ENCODE results near the gene NHSL2. TPM values are rescaled to one million over a fixed set of nuclear protein-coding genes. Genes with fewer than 3 reads are reported as not detected.

NHSL2 gene
- total RNA-seq, 1 donor from 2014 or later: 4.0 TPM

- Histone ChIP-seq H3K27me3 (no peaks in the 10 kb centered on the region), H3K36me3 (no peaks in the 10 kb centered on the region), H3K9me3 (ENCODE audit: low read depth) (no peaks in the 10 kb centered on the region), H3K4me3 (no peak overlapping the region), H3K9ac (no peak overlapping the region), H3K27ac (no peak overlapping the region), H4K20me1 (ENCODE audit: low read depth) (no peaks in the 10 kb centered on the region), H3K79me2 (ENCODE audit: low read depth) (no peaks in the 10 kb centered on the region), H3K4me2 (no peak overlapping the region), H3F3A (ENCODE audit: low read depth) (no peaks in the 10 kb centered on the region), H3K4me1 (peaks cover 11% of the 10 kb centered on the region), H2AFZ (replicated peaks) (no peak overlapping the region)
- Mint-ChIP-seq H3K4me1 (peaks cover 32% of the 10 kb centered on the region), H3K4me3 (no peak overlapping the region), H3K27me3 (ENCODE audit: insufficient read depth, low read depth) (peaks cover 5% of the 10 kb centered on the region), H3K27ac (peak overlapping the region; percentile 76), H3K36me3 (peaks cover 7% of the 10 kb centered on the region), H3K9me3 (peaks cover 4% of the 10 kb centered on the region)
- DNase-seq (ENCODE audit: low spot score): no peak
- TF ChIP-seq EZH2phosphoT487 (IDR thresholded peaks at IDR 0.05) (no peak), CTCF (IDR thresholded peaks at IDR 0.05) (no peak)
Measured at GRCh38 chrX:72145181-72145580, 234.5 kb downstream of the NHSL2 start.

GRCh38 chrX:72146527-72146926 is 235.9 kb downstream of the NHSL2 start:
- Mint-ChIP-seq H3K4me1 (peaks cover 28% of the 10 kb centered on the region), H3K9me3 (no peaks in the 10 kb centered on the region), H3K27me3 (ENCODE audit: insufficient read depth, low read depth) (peaks cover 5% of the 10 kb centered on the region), H3K4me3 (no peak overlapping the region), H3K27ac (no peak overlapping the region), H3K36me3 (peaks cover 2% of the 10 kb centered on the region)
- no peaks in the 10 kb centered on the region for H3F3A ChIP-seq (ENCODE audit: low read depth)
- H3K27ac ChIP-seq: no peak overlapping the region
- H3K79me2 ChIP-seq (ENCODE audit: low read depth): no peaks in the 10 kb centered on the region
- H4K20me1 ChIP-seq (ENCODE audit: low read depth): no peaks in the 10 kb centered on the region
- H3K4me1 ChIP-seq: peaks cover 11% of the 10 kb centered on the region
- DNase-seq (ENCODE audit: low spot score): no peak
- H3K4me3 ChIP-seq: no peak overlapping the region
- H3K4me2 ChIP-seq: no peak overlapping the region
- no peaks in the 10 kb centered on the region for H3K9me3 ChIP-seq (ENCODE audit: low read depth)
- H3K27me3 ChIP-seq: no peaks in the 10 kb centered on the region
- no peak for TF ChIP-seq EZH2phosphoT487 (IDR thresholded peaks at IDR 0.05)
- no peak for TF ChIP-seq EZH2 (IDR thresholded peaks at IDR 0.05)
- H3K9ac ChIP-seq: no peak overlapping the region
- no peaks in the 10 kb centered on the region for H3K36me3 ChIP-seq
- no peak overlapping the region for H2AFZ ChIP-seq (replicated peaks)

- Mint-ChIP-seq H3K4me3 (no peak overlapping the region), H3K27me3 (ENCODE audit: insufficient read depth, low read depth) (peaks cover 2% of the 10 kb centered on the region), H3K27ac (no peak overlapping the region), H3K36me3 (no peaks in the 10 kb centered on the region), H3K9me3 (peaks cover 32% of the 10 kb centered on the region), H3K4me1 (no peaks in the 10 kb centered on the region)
- no peak overlapping the region for H3K9ac ChIP-seq
- H4K20me1 ChIP-seq (ENCODE audit: low read depth): no peaks in the 10 kb centered on the region
- H3K27ac ChIP-seq: no peak overlapping the region
- no peaks in the 10 kb centered on the region for H3K27me3 ChIP-seq
- H3K36me3 ChIP-seq: no peaks in the 10 kb centered on the region
- H3K79me2 ChIP-seq (ENCODE audit: low read depth): no peaks in the 10 kb centered on the region
- H3K4me3 ChIP-seq: no peak overlapping the region
- no peak for DNase-seq (ENCODE audit: low spot score)
- H3F3A ChIP-seq (ENCODE audit: low read depth): no peaks in the 10 kb centered on the region
- H2AFZ ChIP-seq (replicated peaks): no peak overlapping the region
- H3K4me1 ChIP-seq: no peaks in the 10 kb centered on the region
- TF ChIP-seq EZH2phosphoT487 (IDR thresholded peaks at IDR 0.05) (no peak), EZH2 (IDR thresholded peaks at IDR 0.05) (no peak), CTCF (IDR thresholded peaks at IDR 0.05) (no peak)
- no peak overlapping the region for H3K4me2 ChIP-seq
- H3K9me3 ChIP-seq (ENCODE audit: low read depth): no peaks in the 10 kb centered on the region
Measured at GRCh38 chrX:72158773-72159172, 248.1 kb downstream of the NHSL2 start.

GRCh38 chrX:72159769-72160168 is 249.1 kb downstream of the NHSL2 start:
- Histone ChIP-seq H3K79me2 (ENCODE audit: low read depth) (no peaks in the 10 kb centered on the region), H3K27ac (no peak overlapping the region)

More at GRCh38 chrX:72159769-72160168, 249.1 kb downstream of the NHSL2 start:
- H3K36me3 ChIP-seq: no peaks in the 10 kb centered on the region
- H3K27ac Mint-ChIP-seq: no peak overlapping the region
- H3K4me3 Mint-ChIP-seq: no peak overlapping the region
- H3K27me3 ChIP-seq: no peaks in the 10 kb centered on the region
- no peaks in the 10 kb centered on the region for H3K4me1 Mint-ChIP-seq
- peaks cover 2% of the 10 kb centered on the region for H3K27me3 Mint-ChIP-seq (ENCODE audit: insufficient read depth, low read depth)
- H3K4me2 ChIP-seq: no peak overlapping the region
- no peaks in the 10 kb centered on the region for H3K9me3 ChIP-seq (ENCODE audit: low read depth)
- H3K36me3 Mint-ChIP-seq: no peaks in the 10 kb centered on the region
- no peaks in the 10 kb centered on the region for H4K20me1 ChIP-seq (ENCODE audit: low read depth)
- TF ChIP-seq EZH2 (IDR thresholded peaks at IDR 0.05): no peak
- no peak for TF ChIP-seq EZH2phosphoT487 (IDR thresholded peaks at IDR 0.05)
- TF ChIP-seq CTCF (IDR thresholded peaks at IDR 0.05): no peak
- H2AFZ ChIP-seq (replicated peaks): no peak overlapping the region
- H3K4me3 ChIP-seq: no peak overlapping the region
- H3K4me1 ChIP-seq: no peaks in the 10 kb centered on the region
- no peak for DNase-seq (ENCODE audit: low spot score)
- peaks cover 32% of the 10 kb centered on the region for H3K9me3 Mint-ChIP-seq
- H3F3A ChIP-seq (ENCODE audit: low read depth): no peaks in the 10 kb centered on the region
- no peak overlapping the region for H3K9ac ChIP-seq
